Cardiac fibroblast (primary cell): ENCODE results near the gene ACTL6A.
A peak's percentile ranks its signal among the peaks of the same experiment; 100 is the strongest.

Experiments
- DNase-seq, 2 donors: peaks; one replicate each; pipeline versions ENCODE4 v3.0.0 to v3.0.0-alpha.2; 2010; ENCODE audit warnings: low read depth in 2 of 2
- H3K4me3 ChIP-seq, 2 donors: replicated peaks in 1 of 2; 1 replicate in 1 of 2; 2 replicates in 1 of 2; pipeline ENCODE4 v1.5.1; 2011; ENCODE audit warnings: low read depth in 2 of 2, low read length in 2 of 2, mild to moderate bottlenecking in 2 of 2, moderate library complexity in 1 of 2
- TF ChIP-seq, protein P1 (sequence below): IDR thresholded peaks from one replicate; pipeline ENCODE4 v1.5.1; 2011; ENCODE audit warnings: low read depth, mild to moderate bottlenecking, low read length, inconsistent platforms

Gene ACTL6A

DNA sequence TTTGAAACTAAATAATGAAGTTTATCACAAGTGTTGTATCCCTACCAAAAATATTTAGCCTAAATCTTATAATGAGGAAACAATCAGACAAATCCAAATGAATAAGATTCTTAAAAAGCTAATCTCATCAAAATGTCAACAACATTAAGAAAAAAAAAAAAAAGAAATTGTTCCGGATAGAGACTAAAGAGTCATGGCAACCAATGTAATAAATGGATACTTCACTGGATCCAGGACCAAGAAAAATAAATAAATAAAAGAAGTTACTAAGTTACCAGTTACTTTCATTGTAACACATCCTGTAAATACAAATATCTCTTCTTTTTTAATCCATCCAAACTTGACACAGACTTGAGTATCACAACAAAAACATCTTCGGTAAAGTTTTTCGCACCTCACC is 41.1 kb downstream of the ACTL6A start:
- DNase-seq, result no peak
- H3K4me3 ChIP-seq, result peak overlapping the region; percentile 93 to 97
- TF ChIP-seq, protein P1, sequence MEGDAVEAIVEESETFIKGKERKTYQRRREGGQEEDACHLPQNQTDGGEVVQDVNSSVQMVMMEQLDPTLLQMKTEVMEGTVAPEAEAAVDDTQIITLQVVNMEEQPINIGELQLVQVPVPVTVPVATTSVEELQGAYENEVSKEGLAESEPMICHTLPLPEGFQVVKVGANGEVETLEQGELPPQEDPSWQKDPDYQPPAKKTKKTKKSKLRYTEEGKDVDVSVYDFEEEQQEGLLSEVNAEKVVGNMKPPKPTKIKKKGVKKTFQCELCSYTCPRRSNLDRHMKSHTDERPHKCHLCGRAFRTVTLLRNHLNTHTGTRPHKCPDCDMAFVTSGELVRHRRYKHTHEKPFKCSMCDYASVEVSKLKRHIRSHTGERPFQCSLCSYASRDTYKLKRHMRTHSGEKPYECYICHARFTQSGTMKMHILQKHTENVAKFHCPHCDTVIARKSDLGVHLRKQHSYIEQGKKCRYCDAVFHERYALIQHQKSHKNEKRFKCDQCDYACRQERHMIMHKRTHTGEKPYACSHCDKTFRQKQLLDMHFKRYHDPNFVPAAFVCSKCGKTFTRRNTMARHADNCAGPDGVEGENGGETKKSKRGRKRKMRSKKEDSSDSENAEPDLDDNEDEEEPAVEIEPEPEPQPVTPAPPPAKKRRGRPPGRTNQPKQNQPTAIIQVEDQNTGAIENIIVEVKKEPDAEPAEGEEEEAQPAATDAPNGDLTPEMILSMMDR, result no peak

DNA sequence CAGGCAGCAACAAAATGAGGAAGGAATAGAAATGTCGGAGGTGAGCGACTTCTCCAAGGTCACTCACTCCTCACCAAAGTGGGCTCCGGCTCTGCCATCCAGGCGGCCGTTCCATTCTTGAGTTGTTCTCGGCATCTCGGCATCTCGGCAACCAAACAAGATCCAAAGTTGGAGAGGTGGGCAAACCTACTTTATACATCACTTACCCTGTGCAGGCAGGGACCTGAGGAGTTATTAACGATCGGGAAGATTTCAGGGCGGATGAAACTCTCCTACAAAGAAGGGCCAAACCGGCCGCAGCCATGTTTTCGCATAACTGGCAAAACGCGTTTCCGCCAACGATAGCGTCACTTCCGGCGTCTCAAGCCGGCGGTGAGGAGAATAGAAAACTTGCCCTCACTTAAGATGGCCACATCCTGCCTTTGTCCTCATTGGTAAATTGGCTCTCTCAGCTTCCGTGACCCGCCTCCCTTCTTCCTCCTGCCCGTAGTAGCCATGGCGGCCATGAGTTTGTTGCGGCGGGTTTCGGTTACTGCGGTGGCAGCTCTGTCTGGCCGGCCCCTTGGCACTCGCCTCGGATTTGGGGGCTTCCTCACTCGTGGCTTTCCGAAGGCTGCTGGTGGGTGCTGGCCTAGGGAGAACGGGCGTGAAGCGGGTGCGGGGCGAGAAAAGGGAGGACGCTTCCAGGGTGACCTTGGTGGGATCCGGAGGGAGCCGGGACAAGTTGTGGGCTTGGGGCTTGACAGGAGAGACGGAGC is 41.8 kb downstream of the ACTL6A start, which contains the start of the genes MRPL47 and NDUFB5:
Gene MRPL47, minus strand, starts transcription at position 318 of the 758 bp plus-strand sequence. Its CDS starts 14 bp downstream, at position 304.
Gene NDUFB5, plus strand, starts transcription at position 474 of the 758 bp plus-strand sequence. Its CDS starts 22 bp downstream, at position 496.
- TF ChIP-seq, protein P1, result no peak
- H3K4me3 ChIP-seq, result peak within 1 kb of the TSS; percentile 93 to 97
- DNase-seq, result peak; percentile 97 to 98

DNA sequence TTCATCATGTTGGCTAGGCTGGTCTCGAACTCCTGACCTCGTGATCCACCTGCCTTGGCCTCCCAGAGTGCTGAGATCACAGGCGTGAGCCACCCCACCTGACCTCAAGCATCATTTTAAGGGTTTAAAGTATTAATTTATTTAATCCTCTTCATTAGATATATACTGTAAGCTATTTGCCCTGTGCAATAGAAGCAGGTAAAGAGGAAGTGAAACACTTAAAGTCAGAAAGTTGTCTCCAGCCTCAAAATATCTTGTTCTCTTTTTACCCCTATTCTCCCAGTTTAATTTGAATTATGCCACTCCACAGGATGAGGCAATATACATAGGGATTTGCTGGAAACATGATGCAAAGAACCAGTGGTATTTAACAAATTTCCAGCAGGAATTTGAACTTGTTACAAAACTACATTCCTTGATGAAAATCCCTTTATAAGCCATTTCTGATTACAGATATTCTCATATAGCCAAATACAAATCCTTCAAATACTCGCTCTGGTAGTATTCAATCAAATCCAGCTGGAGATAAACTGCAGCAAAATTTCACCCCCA is 43.9 kb downstream of the ACTL6A start:
- DNase-seq, result no peak
- no peak overlapping the region for H3K4me3 ChIP-seq
- TF ChIP-seq, protein P1, result no peak

DNA sequence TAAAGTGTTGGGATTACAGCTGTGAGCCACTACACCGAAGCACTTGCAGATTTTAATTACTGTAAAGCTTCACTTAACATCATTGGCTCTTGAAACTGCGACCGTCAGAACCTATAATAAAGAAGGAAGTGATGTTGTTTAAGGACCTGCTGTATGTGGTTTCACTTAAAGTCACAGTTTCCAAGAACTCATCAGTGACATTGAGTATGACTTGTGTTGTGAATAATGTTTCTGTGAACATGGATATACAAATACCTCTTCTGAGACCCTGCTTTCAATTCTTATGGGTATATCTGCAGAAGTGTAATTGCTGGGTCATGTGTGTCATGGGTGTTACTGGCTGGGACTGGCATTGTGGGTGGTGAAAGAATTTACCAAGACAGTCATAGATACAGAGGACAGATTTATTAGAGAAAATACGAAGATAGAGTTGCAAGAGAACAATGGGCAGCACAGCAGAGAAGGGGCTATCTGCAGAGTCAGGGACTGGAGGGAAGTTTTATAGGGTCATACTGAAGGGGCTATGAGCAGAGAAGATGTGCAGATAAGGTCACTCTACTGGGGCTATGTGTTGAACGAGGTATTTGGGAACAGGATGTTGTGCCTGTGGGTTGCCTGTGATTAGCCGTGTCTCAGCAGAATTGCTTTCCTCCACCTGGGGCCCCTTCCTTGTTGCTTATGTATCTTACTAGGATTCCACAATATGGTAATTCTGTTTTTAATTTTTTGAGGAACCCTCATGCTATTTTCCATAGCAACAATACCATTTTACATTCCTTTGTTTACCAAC is 46.4 kb downstream of the ACTL6A start:
- DNase-seq, result no peak
- H3K4me3 ChIP-seq, result no peak overlapping the region
- TF ChIP-seq, protein P1, result no peak

DNA sequence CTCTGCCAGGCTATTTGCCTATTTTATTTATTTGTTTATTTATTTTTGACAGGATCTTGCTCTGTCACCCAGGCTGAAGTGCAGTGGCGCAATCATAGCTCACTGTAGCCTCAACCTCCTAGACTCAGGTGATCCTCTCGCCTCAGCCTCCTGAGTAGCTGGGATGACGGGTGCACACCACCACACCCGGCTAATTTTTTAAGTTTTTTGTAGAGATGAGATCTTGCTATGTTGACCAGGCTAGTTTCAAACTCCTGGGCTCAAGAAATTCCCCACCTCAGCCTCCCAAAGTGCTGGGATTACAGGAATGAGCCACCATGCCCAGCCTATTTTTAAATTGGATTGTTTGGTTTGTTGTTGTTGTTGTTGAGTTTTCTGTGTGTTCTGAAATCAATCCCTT is 47.3 kb downstream of the ACTL6A start:
- TF ChIP-seq, protein P1, result no peak
- DNase-seq, result no peak
- H3K4me3 ChIP-seq, result no peak overlapping the region

DNA sequence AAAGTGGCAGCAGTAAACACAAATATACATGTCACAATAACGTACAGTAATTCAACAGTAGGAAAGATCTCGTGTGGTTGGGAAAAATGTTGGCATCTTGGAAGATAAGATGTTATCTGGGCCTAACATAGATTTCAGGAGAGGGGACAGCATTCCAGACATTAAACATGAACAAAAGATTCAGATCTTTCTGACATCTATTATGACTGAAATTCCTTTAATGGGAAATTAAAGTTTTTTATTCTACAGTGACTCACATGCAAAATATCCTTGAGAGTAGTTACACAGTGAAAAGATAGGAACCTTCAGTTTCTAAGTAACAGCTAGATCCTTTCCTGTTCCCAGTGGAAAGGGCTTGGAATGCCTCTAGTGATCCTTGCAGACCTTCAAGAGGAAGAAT is 51.1 kb downstream of the ACTL6A start:
- no peak overlapping the region for H3K4me3 ChIP-seq
- DNase-seq, result peak; percentile 34 to 67
- TF ChIP-seq, protein P1, result no peak
